Measurements from ENCODE around the gene CCDC6. TPM values are rescaled to one million over a fixed set of nuclear protein-coding genes. Genes with fewer than 3 reads are reported as not detected.
"Not testable (repeated sequence)": the region's sequence is repeated elsewhere in the genome, so short reads cannot be mapped to it uniquely, and the experiment has no call there.

Gene CCDC6
- total RNA-seq (2014; rRNA removed; shearing (Covaris generic)) = 20.5 and 23.2 TPM in 2 replicates
- polyA plus RNA-seq (2016; fragmentation: Nextera tagmentation; extraction: Ambion mirVana) = 19.1 and 19.4 TPM in 2 replicates

DNA sequence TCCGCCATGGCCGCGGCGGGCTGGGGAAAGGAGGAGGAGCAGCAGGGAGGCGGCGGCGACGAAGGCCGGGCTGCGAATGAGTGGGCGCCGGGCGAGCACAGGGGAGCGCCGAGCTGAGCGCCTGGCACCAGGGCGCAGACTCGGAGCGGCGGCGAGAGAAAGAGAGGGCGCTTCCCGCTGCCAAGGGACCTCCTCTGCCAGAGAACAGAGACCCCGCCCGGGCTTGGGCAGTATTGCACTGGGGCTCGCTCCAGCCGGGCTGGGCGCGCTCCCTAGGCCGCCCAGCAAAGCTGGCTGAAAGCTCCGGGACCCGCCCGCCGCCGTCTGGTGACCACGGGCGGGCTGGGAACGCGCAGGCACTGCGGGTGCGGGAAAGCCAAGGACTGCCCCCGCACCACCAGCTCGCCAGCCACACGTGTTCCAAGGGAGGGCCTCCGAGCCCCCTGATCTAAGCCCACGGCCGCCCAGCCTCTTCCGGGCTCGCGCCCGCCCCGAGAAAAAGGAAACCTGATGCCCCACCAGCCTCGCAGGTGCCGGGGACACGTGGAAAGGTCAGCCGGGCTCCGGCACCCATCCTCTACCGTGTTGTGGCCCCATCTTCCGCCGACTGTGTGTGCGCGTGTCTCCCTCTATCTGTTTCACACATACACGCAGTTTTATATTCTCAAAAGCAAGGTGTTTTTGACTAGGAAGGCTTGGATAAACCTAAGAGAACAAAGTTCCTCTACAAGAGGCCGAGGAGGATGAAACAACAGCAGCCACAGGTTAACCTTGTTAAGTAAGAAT, at the start of gene CCDC6:
TSS of gene CCDC6 (minus strand) at position 140 of the 786 bp plus-strand sequence. CDS start at position 8, 132 bp downstream.
- DNase-seq = peak; percentile 98
- Histone ChIP-seq H3K79me2 (ENCODE audit: insufficient read depth) (peaks cover 44% of the 10 kb centered on the region), H2AFZ (peak within 1 kb of the TSS; percentile 96), H3K27me3 (replicated peaks; ENCODE audit: insufficient read depth) (no peaks in the 10 kb centered on the region), H3K4me1 (ENCODE audit: insufficient read depth) (peaks cover 36% of the 10 kb centered on the region), H3K4me3 (peak within 1 kb of the TSS; percentile 94), H3K9me2 (ENCODE audit: insufficient read depth) (no peaks in the 10 kb centered on the region), H3K9ac (peak within 1 kb of the TSS; percentile 84), H3K9me3 (ENCODE audit: low read depth) (no peaks in the 10 kb centered on the region), H3K27ac (peak within 1 kb of the TSS; percentile 84), H4K20me1 (ENCODE audit: insufficient read depth) (no peaks in the 10 kb centered on the region), H3K4me2 (ENCODE audit: unreplicated experiment) (peak within 1 kb of the TSS; percentile 91), H3F3A (ENCODE audit: insufficient read depth) (peaks cover 33% of the 10 kb centered on the region), H3K36me3 (ENCODE audit: low read depth) (no peaks in the 10 kb centered on the region)
- no peak for TF ChIP-seq EZH2 (IDR thresholded peaks at IDR 0.05; ENCODE audit: insufficient read depth, poor library complexity, severe bottlenecking)
- no peak for TF ChIP-seq EZH2phosphoT487 (IDR thresholded peaks at IDR 0.05; ENCODE audit: insufficient read depth, low read depth)
- whole genome bisulfite sequencing, 2 experiments (ENCODE audit: low coverage in 1 of 2, low lambda C conversion rate in 2 of 2, missing lambda C conversion rate in 2 of 2) = 0 to 2% methylated on average over 43 to 49 of the region's 64 CpGs
- in situ Hi-C loops (cut with MboI) = no loop called here

DNA sequence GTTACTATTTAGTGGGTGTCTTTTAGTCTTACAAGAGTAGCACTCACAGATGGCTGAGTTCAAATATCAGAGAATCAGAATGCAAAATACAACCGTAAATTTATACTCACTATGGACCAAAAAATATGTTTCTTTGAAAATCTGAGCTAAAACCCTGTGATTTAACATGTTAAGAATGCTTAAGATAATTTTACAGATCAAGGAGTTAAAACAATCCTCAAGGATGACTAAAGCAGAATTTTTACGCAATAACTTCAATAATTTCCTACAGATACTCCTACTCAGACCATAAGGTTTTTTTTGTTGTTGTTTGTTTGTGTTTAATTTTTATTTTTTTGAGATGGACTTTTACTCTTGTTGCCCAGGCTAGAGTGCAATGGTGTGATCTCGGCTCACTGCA, 47.9 kb upstream of the CCDC6 start:
- H3K9me3 ChIP-seq (ENCODE audit: low read depth) = no peaks in the 10 kb centered on the region
- H3K27me3 ChIP-seq (replicated peaks; ENCODE audit: insufficient read depth) = no peaks in the 10 kb centered on the region
- TF ChIP-seq EZH2phosphoT487 (IDR thresholded peaks at IDR 0.05; ENCODE audit: insufficient read depth, low read depth) (no peak), EZH2 (IDR thresholded peaks at IDR 0.05; ENCODE audit: insufficient read depth, poor library complexity, severe bottlenecking) (no peak)
- 51 to 57% methylated on average over 3 of the region's 3 CpGs for WGBS, 2 experiments (ENCODE audit: low coverage in 1 of 2, low lambda C conversion rate in 2 of 2, missing lambda C conversion rate in 2 of 2)
- no peak overlapping the region for H3K9ac ChIP-seq
- no peaks in the 10 kb centered on the region for H3K9me2 ChIP-seq (ENCODE audit: insufficient read depth)
- H3F3A ChIP-seq (ENCODE audit: insufficient read depth) = no peaks in the 10 kb centered on the region
- peak; percentile 3 for DNase-seq
- H3K4me1 ChIP-seq (ENCODE audit: insufficient read depth) = no peaks in the 10 kb centered on the region
- no peak overlapping the region for H2AFZ ChIP-seq
- no peaks in the 10 kb centered on the region for H4K20me1 ChIP-seq (ENCODE audit: insufficient read depth)
- H3K79me2 ChIP-seq (ENCODE audit: insufficient read depth) = no peaks in the 10 kb centered on the region
- H3K36me3 ChIP-seq (ENCODE audit: low read depth) = no peaks in the 10 kb centered on the region
- no peak overlapping the region for H3K4me2 ChIP-seq (ENCODE audit: unreplicated experiment)
- H3K4me3 ChIP-seq = no peak overlapping the region
- no peak overlapping the region for H3K27ac ChIP-seq
- in situ Hi-C loops (cut with MboI) = no loop called here

DNA sequence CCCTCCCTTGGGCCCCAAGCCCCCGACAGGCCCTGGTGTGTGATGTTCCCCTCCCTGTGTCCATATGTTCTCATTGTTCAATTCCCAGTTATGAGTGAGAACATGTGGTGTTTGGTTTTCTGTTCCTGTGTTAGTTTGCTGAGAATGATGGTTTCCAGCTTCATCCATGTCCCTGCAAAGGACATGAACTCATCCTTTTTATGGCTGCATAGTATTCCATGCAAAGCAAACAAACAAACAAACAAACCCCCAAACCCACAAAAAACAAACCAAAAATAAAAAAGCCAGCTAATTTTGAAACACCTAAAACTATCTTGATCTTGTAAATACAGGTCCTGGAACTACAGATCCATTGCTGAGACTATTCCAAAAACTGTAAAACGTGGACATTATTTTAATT, 47.4 kb upstream of the CCDC6 start:
- H2AFZ ChIP-seq; H3K36me3 ChIP-seq (ENCODE audit: low read depth); H4K20me1 ChIP-seq (ENCODE audit: insufficient read depth); H3K27me3 ChIP-seq (replicated peaks; ENCODE audit: insufficient read depth); H3K79me2 ChIP-seq (ENCODE audit: insufficient read depth); H3K9me2 ChIP-seq (ENCODE audit: insufficient read depth); DNase-seq; H3K9me3 ChIP-seq (ENCODE audit: low read depth); H3K4me1 ChIP-seq (ENCODE audit: insufficient read depth); H3K4me2 ChIP-seq (ENCODE audit: unreplicated experiment); H3K4me3 ChIP-seq; H3K9ac ChIP-seq; in situ Hi-C loops (cut with MboI); H3K27ac ChIP-seq; H3F3A ChIP-seq (ENCODE audit: insufficient read depth): not testable (repeated sequence)
- WGBS, 2 experiments (ENCODE audit: low coverage in 1 of 2, low lambda C conversion rate in 2 of 2, missing lambda C conversion rate in 2 of 2) = 38 to 42% methylated on average over 2 of the region's 2 CpGs

DNA sequence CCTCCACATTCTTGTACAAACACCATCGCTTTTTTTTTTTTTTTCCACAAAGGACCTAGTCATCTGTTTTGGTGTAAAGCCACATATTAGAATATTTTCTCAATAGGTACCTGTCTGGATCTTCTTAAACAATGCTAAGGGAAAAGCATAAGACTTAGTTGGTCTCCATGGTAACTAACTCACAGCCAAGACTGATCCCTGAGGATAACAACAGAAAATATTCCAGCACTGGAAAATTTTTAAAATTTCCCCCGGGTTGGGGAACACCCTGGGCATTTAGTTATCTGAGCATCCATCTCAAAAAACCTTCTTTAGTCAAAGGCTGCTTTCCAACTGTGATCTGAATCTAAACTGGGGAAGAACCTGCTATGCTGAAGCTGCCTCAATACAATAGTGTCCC, 43.7 kb upstream of the CCDC6 start:
- H3K9me2 ChIP-seq (ENCODE audit: insufficient read depth) = no peaks in the 10 kb centered on the region

More for the DNA sequence above, 43.7 kb upstream of the CCDC6 start:
- Histone ChIP-seq H3K27me3 (replicated peaks; ENCODE audit: insufficient read depth) (no peaks in the 10 kb centered on the region), H3K36me3 (ENCODE audit: low read depth) (no peaks in the 10 kb centered on the region), H3K27ac (no peak overlapping the region), H3K4me2 (ENCODE audit: unreplicated experiment) (no peak overlapping the region), H3K79me2 (ENCODE audit: insufficient read depth) (no peaks in the 10 kb centered on the region), H3K4me1 (ENCODE audit: insufficient read depth) (no peaks in the 10 kb centered on the region), H4K20me1 (ENCODE audit: insufficient read depth) (no peaks in the 10 kb centered on the region), H3F3A (ENCODE audit: insufficient read depth) (no peaks in the 10 kb centered on the region), H3K9ac (no peak overlapping the region), H3K9me3 (ENCODE audit: low read depth) (no peaks in the 10 kb centered on the region), H3K4me3 (no peak overlapping the region), H2AFZ (no peak overlapping the region)
- 54 to 57% methylated on average over 2 of the region's 2 CpGs for WGBS, 2 experiments (ENCODE audit: low coverage in 1 of 2, low lambda C conversion rate in 2 of 2, missing lambda C conversion rate in 2 of 2)
- in situ Hi-C loops (cut with MboI) = no loop called here
- DNase-seq = no peak
- no peak for TF ChIP-seq EZH2phosphoT487 (IDR thresholded peaks at IDR 0.05; ENCODE audit: insufficient read depth, low read depth)
- TF ChIP-seq EZH2 (IDR thresholded peaks at IDR 0.05; ENCODE audit: insufficient read depth, poor library complexity, severe bottlenecking) = no peak

Data from GM23248 (cell line).